ENCODE data around the gene PANK4. TPM values are rescaled to one million over a fixed set of nuclear protein-coding genes. Genes with fewer than 3 reads are reported as not detected.

Gene PANK4
- total RNA-seq, 4 donors from 2014 or later = 22.5 to 48.9 (median 37.9) TPM

DNA sequence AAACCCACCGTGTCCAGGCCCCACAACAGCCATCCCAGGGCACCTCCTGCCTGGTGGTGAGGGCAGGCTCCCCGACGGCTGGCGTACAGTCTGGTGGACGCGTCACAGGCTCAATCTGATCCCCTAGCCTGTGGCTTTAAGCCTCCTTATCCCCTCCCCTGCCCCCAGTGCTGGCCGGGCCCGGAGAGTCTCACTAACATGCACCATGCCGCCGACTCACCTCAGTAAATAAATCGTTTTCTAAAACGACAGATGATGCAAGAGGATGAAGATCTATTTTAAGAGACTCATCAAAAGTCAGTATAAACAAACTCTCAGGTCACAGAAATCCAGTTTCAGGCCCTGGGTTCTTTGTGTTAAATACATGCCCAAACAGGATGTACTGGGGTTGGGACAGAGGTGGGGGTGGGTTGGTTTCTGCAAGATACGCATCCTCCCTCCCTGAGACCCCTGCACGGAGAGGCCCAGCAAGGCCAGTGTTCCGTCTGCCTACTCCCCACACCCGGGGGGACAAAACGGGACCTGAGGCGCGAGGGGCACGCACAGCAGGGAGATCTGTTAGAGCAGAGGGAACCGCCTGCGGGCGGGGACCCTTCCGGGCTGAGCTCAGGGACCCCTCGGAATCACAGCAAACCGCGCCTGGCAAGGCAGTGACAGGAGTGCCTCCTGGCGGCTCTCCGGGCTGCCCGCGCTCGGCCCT lies 3.1 kb downstream of the PANK4 start:
- no peak for DNase-seq (ENCODE audit: extremely low spot score)
- Histone ChIP-seq H3K27me3 (peaks cover 0 to 11% (median 5%) of the 10 kb centered on the region in 4 donors), H3K4me3 (no peak overlapping the region), H3K27ac (replicated peaks in 1 of 4) (no peak overlapping the region), H3K36me3 (peaks cover 33 to 34% (median 34%) of the 10 kb centered on the region in 4 donors), H3K4me1 (peaks cover 38 to 52% (median 49%) of the 10 kb centered on the region in 4 donors), H3K9me3 (no peaks in the 10 kb centered on the region)
- TF ChIP-seq POLR2A (IDR thresholded peaks at IDR 0.05; ENCODE audit: low read depth) = no peak
- TF ChIP-seq EP300 (IDR thresholded peaks at IDR 0.05) = no peak
- TF ChIP-seq POLR2AphosphoS5 (IDR thresholded peaks at IDR 0.05) = no peak
- TF ChIP-seq, protein P1, sequence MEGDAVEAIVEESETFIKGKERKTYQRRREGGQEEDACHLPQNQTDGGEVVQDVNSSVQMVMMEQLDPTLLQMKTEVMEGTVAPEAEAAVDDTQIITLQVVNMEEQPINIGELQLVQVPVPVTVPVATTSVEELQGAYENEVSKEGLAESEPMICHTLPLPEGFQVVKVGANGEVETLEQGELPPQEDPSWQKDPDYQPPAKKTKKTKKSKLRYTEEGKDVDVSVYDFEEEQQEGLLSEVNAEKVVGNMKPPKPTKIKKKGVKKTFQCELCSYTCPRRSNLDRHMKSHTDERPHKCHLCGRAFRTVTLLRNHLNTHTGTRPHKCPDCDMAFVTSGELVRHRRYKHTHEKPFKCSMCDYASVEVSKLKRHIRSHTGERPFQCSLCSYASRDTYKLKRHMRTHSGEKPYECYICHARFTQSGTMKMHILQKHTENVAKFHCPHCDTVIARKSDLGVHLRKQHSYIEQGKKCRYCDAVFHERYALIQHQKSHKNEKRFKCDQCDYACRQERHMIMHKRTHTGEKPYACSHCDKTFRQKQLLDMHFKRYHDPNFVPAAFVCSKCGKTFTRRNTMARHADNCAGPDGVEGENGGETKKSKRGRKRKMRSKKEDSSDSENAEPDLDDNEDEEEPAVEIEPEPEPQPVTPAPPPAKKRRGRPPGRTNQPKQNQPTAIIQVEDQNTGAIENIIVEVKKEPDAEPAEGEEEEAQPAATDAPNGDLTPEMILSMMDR (IDR thresholded peaks at IDR 0.05) = no peak
- intact Hi-C loops (cut with DNase I) = no loop called here
- 47% methylated on average over 20 of the region's 32 CpGs for WGBS

DNA sequence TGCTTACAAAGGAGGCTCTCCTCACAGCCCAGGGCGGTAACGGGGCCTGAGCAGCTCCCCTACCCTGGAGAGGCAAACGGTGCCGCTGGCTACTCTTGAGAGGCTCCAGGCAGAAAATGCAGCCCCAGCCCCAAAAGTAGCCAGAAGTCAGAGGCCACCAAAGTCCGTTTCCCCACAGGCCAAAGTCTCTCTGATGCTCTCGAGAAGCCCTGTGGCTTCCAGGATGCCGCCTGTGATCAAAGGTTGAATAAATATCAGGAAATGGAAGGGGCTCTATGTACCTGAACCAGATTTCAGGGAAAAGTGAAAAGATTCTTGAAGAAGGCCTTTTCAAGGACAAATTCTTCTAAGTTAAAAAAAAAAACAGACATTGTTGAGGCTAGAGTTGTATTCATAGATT lies 4.2 kb downstream of the PANK4 start:
- TF ChIP-seq POLR2A (IDR thresholded peaks at IDR 0.05; ENCODE audit: low read depth) (no peak), EP300 (IDR thresholded peaks at IDR 0.05) (no peak), POLR2AphosphoS5 (IDR thresholded peaks at IDR 0.05) (no peak)
- TF ChIP-seq, protein P1 (IDR thresholded peaks at IDR 0.05) = no peak
- no peak overlapping the region for H3K4me3 ChIP-seq
- no peak for DNase-seq (ENCODE audit: extremely low spot score)
- 88% methylated on average over 7 of the region's 7 CpGs for WGBS
- H3K9me3 ChIP-seq = no peaks in the 10 kb centered on the region
- H3K4me1 ChIP-seq = peaks cover 27 to 41% (median 38%) of the 10 kb centered on the region in 4 donors
- intact Hi-C loops (cut with DNase I) = no loop called here
- H3K27ac ChIP-seq (replicated peaks in 1 of 4) = no peak overlapping the region
- peaks cover 44 to 45% (median 45%) of the 10 kb centered on the region in 4 donors for H3K36me3 ChIP-seq
- no peaks in the 10 kb centered on the region for H3K27me3 ChIP-seq

DNA sequence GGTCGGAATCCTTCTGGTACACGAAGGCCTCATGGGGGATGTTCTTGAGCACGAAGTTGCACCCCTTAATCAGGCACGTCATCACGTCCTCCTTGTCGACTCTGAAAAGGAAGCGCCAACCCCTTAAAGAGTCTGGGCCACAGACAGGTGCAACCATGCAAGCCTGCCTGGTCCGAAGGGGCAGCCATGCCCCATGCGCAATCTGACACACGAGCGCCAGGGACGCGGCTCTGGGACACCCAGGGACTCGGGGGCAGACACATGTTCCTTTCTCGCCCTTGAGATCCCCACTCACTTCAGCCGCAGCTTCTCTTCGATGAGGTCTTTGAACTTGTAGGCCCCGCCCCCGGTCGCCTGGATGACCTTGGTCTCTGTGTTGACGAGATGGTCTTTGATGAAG lies 5.6 kb downstream of the PANK4 start:
- Histone ChIP-seq H3K4me3 (no peak overlapping the region), H3K27me3 (no peaks in the 10 kb centered on the region), H3K36me3 (peaks cover 59 to 60% (median 59%) of the 10 kb centered on the region in 4 donors), H3K27ac (replicated peaks in 1 of 4) (no peak overlapping the region), H3K9me3 (no peaks in the 10 kb centered on the region), H3K4me1 (peaks cover 19 to 32% (median 30%) of the 10 kb centered on the region in 4 donors)
- no peak for TF ChIP-seq EP300 (IDR thresholded peaks at IDR 0.05)
- no peak for TF ChIP-seq POLR2AphosphoS5 (IDR thresholded peaks at IDR 0.05)
- TF ChIP-seq, protein P1 (IDR thresholded peaks at IDR 0.05) = no peak
- TF ChIP-seq POLR2A (IDR thresholded peaks at IDR 0.05; ENCODE audit: low read depth) = no peak
- intact Hi-C loops (cut with DNase I) = no loop called here
- 90% methylated on average over 21 of the region's 21 CpGs for WGBS
- DNase-seq (ENCODE audit: extremely low spot score) = no peak

DNA sequence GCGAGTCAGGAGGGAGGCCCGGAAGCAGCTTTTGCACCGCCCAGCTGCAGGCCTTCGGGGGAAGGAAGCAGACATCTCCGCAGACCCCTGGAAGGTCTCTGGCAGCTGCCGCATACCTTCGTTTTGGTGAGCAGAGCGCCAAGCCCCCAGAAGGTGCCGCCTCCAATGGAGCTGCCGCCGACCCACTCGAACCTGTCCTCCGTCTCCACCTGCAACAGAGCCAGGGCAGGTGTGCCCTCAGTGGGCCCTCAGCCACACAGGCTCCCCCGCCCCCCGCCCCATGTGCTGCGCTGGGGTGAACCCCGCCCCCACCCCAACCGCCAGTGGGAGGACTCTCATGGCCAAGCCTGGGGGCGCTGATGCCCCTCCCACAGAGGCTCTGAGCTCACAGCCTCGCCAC lies 6.2 kb downstream of the PANK4 start:
- no peak for DNase-seq (ENCODE audit: extremely low spot score)
- Histone ChIP-seq H3K36me3 (peaks cover 65 to 66% (median 65%) of the 10 kb centered on the region in 4 donors), H3K4me3 (no peak overlapping the region), H3K27me3 (no peaks in the 10 kb centered on the region), H3K27ac (replicated peaks in 1 of 4) (no peak overlapping the region), H3K4me1 (peaks cover 15 to 26% (median 24%) of the 10 kb centered on the region in 4 donors), H3K9me3 (no peaks in the 10 kb centered on the region)
- intact Hi-C loops (cut with DNase I) = no loop called here
- WGBS = 89% methylated on average over 7 of the region's 20 CpGs
- TF ChIP-seq, protein P1 (IDR thresholded peaks at IDR 0.05) = no peak
- no peak for TF ChIP-seq EP300 (IDR thresholded peaks at IDR 0.05)
- no peak for TF ChIP-seq POLR2A (IDR thresholded peaks at IDR 0.05; ENCODE audit: low read depth)
- TF ChIP-seq POLR2AphosphoS5 (IDR thresholded peaks at IDR 0.05) = no peak

All from esophagus muscularis mucosa (tissue), 4 donors.